Activated T-cell treated with anti-CD3 and anti-CD28 coated beads for 24 hours (primary cell): ENCODE results near the gene CYB561.

Source experiments
- DNase-seq: peaks from one replicate; pipeline ENCODE4 v3.0.0-alpha.2; 2020; ENCODE audit warnings: low read depth

CYB561 gene

DNA sequence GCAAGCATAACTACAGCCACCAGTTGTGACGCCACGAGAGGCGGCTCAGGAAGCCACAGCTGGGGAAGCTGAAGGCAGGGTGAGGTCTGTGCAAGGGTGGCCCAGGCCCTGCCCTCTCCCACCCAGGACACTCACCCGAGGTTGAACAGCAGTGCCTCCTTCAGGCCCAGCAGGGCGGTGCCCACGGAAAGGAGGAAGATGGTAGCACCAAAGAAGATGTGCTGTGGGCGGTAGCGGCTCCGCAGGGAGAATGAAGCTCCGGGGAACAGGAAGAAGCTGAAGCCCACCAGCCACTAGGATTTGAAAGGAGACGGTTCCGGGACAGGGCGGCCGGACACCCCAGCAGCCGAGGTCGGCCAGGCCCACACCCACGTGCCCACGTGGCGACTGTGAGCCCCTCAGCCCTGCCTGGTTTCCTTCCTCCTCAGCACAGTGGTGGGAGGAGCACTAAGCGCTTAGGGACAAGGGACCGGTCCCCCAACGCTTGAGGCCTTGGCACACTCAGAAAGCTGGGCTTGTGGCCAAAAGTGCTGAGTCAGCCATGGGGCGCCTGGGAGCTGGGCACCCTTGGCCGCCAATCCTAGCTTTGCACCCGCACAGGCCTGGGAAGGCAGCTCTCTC lies 11.0 kb downstream of the CYB561 start:
- no peak for DNase-seq

GRCh38 chr17:63433746-63434591 lies 12.1 kb downstream of the CYB561 start:
- DNase-seq: no peak

DNA sequence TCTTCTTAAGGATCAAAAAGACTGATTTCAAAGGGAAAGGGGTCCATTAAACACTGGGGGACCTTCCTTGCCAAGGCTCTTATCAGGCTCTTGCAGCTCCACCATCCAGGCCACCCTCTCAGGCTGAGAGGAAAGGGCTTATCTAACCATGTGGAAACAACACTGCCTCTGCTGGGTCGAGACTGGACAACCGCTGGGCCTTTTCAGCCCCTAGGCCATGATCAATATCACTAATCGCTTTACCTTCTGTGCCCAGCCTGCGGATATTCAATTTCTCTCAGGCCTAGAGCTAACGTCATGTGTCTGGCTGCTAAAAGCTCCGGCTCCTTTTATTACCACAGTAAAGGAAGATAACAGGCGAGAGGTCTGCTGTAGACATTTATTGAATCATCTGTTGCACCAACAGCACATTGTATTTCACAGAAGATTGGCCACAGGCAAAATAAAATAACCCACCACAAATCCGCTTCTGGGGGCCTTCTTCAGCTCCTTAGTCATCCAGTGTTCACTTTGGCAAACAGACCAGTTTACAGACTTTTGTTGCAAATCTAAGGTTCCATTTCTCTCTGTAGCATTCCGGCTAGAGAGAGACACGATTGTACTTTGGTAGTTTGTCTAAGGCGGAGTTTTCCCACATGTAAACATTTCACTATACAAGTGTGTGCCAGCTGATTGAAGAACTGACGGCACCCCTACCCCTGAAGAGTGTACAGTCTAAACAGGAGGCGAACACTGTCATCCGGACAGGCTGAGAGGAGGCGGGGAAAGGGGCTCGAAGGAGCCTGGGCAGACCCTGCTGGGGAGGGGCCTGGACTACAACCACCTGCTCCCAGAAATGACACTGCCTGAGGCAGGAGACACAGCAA lies 13.9 kb downstream of the CYB561 start:
- DNase-seq: no peak

- no peak for DNase-seq
Measured at GRCh38 chr17:63431618-63431938, 14.5 kb downstream of the CYB561 start.

GRCh38 chr17:63430223-63430622 lies 15.9 kb downstream of the CYB561 start:
- no peak for DNase-seq

DNA sequence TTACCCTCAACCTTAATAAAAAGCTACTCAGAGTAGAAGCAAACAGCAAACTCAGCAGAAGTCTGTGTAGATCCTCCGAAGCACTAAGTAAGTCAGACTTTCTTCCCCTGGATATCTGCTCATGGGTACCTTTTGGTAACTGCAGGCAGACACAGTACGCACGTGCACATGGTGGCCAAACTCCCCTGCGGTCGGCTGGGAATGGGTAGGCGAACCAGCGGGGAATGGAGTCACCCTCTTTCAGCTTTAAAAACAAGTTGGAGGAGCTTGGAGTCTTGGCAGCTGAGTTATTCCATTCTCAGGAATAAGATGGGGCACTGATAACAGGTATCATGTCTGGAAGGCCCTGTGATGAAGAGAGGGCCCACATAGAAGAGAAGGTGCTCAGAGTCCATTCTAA lies 16.3 kb downstream of the CYB561 start:
- DNase-seq: no peak

- no peak for DNase-seq
Measured at GRCh38 chr17:63426917-63427308, 19.2 kb downstream of the CYB561 start.

DNA sequence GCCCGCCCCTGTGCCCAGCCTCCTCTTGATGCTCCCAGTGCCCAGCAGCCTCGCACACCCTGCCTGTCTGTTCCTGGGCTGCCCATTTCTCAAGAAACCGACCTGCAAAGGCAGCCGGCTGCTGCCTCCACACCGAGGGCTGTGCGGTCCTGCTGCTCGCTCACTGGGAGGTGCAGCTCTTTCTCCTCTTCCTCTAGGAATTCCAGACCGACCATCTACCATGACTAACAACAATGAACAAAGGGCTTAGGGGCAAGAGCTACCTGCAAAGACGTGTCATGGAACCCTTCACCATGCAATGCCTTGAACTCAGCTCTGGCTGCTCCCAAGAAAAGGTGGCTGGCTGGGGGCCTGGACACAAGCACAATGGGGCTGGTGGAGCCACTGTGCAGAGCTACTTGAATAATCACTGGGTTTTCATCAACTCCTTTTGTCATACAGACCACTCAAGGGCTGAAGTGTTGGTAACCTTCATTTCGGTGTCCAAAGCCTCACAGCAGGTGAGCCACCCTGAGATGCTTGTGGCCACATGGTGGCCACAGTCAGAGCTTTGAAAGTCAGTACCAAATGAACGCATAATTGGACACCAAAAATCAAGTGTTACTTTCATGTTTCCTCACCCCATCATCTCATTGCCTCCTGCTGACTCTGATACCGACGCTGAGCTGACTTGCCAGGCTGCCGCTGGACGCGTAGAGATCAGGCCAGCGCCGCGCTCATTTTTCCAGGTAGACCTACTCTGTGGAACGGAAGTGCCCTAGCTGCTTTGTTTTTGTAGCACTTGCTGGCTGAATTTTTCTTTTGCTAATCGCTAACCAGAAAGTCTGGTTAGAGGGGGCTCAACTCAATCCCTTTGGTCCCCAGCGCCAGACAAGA lies 19.8 kb downstream of the CYB561 start:
- DNase-seq: no peak

- DNase-seq: peak; percentile 63
Measured at GRCh38 chr17:63425483-63425882, 20.6 kb downstream of the CYB561 start.

GRCh38 chr17:63423963-63424362 lies 22.1 kb downstream of the CYB561 start:
- DNase-seq: no peak

GRCh38 chr17:63423251-63423950 lies 22.7 kb downstream of the CYB561 start:
- no peak for DNase-seq

DNA sequence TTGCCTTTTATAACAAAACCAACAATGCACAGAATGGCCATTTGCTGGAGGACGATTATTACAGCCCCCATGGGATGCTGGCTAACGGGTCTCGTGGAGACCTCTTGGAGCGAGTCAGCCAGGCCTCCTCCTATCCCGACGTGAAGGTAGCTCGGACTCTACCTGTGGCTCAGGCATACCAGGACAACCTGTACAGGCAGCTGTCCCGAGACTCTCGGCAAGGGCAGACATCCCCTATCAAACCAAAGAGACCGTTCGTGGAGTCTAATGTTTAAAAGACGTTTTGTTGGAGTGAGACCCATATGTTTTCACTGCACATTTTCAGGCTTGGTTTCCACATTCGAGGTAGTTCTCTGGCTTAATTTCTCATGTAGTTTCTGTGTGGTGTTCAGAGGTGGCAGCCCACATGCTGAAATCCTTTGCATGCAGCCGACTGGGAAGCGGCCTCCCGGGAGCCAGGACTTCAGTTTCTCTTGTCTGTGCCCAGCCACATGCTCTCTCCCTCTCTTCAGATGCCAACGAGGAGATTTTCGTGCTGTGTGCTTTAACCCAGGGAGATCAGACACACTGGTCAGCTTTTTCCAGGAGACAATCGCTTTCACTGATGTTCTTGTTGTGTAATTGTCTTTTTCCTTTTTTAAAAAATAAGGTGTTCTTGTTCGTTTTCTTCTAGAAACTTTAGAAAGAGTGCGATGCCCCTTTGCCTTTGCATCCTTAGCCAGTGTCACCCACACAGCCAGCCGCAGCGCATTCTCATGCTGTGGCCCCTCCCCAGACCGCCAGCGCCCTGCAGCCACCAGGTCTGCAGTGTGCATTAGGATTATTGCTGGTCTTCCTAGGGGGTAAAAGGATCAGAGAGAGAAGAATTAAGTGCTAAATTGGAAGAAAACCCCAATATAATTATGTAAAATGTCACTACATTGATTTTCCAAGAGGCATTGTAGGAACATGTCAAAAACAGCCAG lies 24.1 kb downstream of the CYB561 start:
- DNase-seq: no peak

DNA sequence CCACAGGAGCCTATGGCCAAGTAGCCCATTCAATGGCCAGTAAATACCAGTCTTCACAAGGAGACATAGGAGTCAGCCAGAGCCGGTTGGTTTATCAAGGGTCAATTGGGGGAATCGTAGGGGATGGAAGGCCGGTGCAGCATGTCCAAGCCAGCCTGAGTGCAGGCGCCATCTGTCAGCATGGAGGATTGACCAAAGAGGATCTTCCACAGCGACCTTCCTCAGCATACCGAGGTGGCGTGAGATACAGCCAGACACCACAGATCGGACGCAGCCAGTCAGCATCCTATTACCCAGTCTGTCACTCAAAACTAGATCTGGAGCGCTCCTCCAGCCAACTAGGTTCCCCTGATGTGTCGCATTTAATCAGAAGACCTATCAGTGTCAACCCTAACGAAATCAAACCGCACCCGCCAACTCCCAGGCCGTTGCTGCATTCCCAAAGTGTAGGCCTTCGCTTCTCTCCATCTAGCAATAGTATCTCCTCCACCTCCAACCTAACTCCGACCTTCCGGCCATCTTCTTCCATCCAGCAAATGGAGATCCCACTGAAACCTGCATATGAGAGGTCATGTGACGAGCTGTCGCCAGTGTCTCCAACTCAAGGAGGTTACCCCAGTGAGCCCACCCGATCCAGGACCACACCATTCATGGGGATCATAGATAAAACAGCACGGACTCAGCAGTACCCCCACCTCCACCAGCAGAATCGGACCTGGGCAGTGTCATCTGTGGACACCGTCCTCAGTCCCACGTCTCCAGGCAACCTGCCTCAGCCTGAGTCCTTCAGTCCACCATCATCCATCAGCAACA lies 25.0 kb downstream of the CYB561 start:
- no peak for DNase-seq

DNA sequence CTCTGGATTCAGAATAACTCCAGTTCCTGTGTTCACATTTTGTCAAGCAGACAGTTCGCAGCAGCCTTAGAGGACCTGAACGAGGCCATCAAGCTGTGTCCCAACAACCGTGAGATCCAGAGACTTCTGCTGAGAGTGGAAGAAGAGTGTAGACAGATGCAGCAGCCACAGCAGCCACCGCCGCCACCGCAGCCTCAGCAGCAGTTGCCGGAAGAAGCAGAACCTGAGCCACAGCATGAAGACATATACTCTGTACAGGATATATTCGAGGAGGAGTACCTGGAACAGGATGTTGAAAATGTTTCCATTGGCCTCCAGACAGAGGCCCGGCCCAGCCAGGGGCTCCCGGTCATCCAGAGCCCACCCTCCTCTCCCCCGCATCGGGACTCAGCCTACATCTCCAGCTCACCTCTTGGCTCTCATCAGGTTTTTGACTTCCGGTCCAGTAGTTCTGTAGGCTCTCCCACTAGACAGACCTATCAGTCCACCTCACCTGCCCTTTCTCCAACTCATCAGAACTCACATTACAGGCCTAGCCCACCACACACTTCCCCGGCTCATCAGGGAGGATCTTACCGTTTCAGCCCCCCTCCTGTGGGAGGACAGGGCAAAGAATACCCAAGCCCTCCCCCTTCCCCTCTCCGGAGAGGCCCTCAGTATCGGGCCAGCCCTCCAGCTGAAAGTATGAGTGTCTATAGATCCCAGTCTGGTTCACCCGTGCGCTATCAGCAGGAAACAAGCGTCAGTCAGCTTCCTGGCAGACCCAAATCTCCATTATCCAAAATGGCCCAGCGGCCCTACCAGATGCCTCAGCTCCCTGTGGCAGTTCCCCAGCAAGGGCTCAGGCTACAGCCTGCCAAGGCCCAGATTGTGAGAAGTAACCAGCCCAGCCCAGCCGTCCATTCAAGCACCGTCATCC lies 25.9 kb downstream of the CYB561 start:
- no peak for DNase-seq

- no peak for DNase-seq
Measured at GRCh38 chr17:63419398-63419797, 26.7 kb downstream of the CYB561 start.

DNA sequence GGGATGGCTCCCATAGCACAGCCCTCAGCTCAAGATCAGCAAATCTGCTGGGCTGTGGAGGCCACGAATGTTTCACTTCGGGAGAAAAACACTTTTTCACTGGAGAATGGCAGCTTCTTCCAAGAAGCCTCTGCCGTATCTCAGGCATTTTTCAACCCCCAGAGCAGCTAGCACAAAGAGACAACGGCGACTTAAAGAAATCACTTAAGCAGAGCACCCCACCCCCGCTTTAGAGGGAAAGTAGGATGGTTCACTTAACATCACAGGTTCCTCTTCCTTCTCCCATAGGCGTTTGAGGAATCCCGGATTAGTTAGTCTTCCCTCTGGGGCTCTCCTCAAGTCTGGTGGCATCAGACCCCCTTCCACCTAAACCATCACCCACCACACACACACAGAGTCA lies 27.6 kb downstream of the CYB561 start:
- no peak for DNase-seq

- no peak for DNase-seq
Measured at GRCh38 chr17:63414222-63414621, 31.9 kb downstream of the CYB561 start.

- no peak for DNase-seq
Measured at GRCh38 chr17:63413128-63413527, 33.0 kb downstream of the CYB561 start.
